GM03348 (cell line): ENCODE results near the gene CTNNA3.

Experiments
- DNase-seq: peaks from one replicate; pipeline ENCODE4 v3.0.0; 2012; ENCODE audit warnings: low spot score

Gene CTNNA3

DNA sequence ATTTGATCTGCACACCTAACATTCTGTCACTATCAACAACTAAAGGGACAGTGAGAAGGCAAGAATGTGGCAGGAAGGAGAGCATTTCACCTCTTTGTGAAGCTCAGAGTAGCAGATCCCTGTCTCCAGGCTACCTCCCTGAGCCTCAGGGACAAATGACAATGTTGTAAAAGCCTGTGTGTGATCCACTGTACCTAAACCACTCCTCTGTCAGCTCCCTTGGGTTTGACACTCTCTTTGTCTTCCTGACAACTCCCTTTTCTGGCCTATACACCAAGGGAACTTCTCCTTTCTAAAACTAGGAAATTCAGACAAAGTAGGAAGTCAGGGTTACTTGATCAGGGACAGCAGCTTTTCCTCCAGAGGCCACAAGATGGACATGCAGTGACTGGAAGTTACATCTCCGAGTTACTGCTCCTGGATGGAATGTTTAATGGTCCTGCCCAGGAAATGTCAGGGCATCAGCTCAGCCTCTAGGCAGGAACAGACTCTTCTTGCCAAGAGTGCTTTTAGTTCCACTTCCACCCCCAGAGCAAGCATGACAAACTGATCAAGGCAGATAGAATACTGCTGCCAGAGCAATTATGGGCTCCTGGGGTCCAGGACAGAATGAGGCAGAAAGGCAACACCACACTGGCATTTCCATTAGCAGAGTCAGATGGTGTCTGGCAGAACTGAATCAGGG, 1784.7 kb downstream of the CTNNA3 start:
- DNase-seq, result no peak

DNA sequence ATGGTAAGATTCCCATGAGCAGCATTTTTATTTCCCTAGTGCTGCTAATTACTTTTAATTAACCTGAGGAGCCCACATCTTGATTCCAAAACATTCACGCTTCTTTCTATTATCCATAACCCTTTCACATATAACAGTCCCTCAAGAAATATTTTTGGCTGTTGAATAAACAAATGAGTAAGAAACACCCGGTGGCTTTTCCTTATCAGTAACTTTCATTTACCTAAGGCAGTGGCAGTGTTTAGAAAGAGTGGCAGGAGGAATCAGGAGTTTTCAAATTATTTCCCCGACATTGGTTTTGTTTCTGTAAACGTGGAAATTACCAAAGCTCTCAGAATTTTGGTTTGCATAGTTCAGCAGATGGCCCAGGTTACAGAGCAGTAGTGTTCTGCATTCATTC, 1785.8 kb downstream of the CTNNA3 start:
- DNase-seq, result no peak

DNA sequence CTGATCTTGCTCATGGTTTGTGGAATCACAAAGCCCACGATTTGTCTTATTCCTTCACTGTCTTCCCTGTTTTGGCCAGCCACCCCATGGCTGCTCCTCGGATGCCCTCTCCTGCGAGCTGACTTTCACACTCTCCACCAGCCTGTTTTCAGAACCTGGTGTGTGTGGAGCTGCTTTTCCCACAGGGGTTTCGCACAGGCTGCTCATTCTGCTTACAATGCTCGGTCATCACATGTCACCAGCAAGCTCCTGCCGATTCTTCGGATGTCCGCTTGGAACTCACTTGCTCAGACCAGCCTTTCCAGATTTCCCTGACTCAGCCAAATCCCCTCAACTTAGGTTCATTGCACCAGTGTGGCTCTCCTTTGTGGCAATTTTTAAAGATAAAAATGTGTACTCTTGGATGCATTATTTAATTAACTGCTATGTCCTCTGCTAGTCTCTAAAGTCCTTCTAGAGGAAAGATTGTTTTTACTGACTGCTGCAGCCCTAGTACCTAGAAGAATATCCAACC, 1788.7 kb downstream of the CTNNA3 start:
- no peak for DNase-seq

DNA sequence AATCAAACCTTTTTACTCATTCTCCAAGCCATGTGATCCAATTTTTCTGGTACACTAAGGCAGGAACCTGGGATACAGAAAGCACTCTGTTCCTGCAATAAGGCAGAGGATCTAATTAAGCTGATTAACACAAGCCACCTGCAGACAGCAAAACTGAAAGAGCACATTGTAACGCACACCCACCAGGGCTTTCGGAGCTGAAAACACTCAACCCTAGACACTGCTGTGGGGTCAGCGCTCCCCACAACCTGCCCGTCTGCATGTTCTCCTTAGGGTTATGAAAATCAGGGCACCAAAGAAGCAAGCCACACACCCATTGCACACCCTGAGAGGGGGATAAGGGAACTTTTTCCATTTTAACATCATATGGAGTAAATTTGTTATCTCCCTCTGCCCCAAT, 1792.4 kb downstream of the CTNNA3 start:
- no peak for DNase-seq

DNA sequence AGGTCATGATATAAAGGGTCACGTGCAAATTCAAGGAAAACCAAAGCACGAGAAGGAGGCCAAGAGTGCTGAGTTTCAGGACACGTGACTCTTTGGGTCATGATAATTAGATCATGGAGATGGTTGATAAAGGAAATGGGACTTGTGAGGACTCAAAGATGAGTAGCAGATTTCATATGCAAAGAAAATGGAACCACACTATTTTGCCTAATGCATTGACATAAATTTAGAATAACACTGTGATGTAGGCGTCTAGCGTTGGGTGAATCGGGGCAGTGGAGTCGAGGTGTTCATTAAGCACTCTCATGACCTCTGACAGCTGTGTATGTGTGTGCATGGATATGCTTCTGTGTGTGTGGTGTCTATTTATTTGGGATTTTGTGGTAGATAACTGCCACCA, 1795.7 kb downstream of the CTNNA3 start:
- no peak for DNase-seq

DNA sequence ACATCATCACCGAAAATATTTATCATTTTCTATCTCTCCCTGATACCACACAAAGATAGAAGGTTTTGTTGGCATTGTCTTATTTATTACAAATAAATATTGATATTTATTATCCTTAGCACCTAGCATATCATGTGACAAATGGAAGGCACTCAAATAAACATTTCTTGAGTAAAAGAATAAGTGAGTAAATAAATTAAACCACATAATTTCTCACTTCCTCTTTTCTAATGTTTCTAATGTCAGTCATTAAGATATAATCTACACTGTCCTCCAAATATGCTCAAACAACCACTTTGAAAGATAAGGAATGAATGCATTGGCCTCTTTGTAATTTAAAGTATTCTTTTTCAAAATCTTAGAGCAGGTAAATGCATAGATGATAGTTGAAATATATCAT, 1797.9 kb downstream of the CTNNA3 start:
- no peak for DNase-seq

DNA sequence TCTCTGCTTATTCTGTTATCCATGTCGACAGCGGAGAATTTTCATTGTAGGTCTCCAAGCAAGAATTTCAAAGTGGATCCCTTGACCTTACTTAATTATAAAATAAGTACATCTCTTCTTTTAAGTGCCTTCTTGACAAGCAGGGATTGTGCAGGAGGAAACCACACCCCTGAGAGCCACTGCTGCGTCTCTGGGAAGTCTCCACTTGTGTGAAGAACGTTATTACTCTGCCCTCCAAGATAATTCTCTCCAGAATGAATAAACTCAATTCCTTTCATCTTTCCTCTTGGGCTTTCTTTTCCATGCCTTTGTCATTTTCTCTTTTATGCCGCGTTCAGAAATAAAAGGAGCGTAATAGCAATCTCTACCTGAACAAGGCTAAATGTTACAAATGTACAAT, 1801.0 kb downstream of the CTNNA3 start:
- no peak for DNase-seq

DNA sequence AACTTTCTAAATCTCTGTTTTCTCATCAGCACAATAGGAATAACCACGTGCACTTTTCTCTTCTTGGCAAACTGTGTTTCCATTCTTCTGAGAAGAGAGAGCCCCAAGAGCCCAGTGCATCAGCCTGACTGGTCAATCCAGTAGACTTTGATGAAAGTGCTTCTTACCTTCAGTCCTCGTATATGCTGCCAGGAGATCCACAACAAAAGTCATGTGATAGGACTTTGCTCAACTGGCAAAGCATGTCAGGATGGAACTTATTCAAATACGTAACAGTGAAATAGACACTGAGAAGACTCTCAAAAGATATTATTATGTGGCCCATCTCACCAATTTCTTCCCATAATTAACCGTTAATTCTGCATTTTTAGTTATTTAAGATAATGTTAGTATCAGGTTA, 1801.6 kb downstream of the CTNNA3 start:
- no peak for DNase-seq

DNA sequence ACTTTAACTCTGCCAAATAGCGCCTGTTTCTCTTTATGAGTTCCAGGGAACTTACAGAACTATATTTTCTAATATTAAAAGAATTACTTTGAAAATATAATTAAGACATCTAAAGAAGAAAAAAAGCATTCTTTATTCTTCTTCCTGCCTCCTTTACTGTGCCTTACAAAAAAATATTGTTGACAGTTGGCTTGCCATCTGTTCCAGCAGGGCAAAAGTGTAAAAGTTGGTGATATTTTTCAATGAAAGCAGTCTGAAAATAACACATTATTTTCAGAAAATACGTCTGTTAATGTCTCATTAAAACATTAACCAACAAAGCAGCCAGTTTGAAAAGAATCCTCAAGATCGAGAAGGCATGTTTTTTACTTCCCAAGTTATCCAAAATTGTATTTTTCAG, 1802.3 kb downstream of the CTNNA3 start:
- DNase-seq, result no peak

DNA sequence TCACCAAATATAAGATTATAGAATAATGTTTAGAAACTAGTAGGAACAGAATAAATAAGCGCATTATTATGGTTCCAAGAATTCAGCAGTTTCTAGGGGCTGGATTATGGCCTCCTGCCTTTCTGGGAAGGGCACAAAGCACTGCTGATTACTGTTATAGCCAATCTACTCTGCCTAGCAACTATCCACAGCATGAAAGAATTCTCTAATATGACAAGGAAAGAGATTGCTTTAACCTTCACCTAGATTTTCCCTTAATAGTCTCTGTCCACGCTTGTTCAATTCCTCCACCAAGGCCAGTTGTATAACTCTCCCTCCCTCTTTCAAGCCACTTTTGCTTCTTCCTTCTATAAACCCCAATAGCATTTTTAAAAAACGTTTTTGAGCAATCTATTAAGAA, 1803.7 kb downstream of the CTNNA3 start:
- DNase-seq, result no peak

DNA sequence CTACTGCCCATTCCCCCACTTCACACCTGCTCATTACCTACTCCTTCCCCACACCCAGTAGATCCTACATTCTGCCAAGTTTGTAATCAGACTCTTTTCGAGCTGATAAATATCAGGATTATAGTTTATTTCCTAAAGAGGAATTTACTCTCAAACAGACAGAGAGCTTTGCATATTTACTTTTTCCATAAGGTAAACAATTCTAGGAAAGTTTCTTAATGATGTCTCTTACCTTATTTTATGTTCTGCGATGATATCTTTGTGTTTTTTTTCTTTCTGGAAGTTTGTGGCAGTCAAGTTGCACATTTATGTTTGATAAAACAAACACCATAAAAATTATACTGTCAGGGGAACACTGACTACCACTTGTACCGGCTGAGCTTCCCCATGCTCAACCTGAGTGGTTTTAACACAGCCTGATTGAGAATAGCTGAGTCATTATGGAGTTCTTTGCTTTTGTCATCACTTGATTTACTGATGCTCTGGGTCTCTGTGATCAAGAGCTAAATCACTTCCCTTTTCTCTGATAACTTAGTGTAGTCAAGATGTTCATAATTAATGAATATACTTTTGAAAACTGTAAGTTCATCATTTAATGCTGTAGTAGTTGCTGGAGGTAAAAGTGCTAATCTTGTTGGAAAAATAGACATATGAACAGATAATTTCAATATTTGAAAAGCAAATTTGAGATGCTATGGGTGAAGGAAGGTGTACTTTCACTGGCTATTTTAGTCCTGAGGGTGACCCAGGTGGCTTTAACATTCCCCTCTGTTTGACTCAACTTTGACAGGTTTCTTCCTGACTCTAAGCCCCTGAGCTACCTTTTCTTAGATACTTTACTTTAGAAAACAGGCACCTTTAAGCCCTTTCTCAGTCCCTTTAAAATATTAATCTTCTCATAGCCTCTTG, 1804.7 kb downstream of the CTNNA3 start:
- no peak for DNase-seq

DNA sequence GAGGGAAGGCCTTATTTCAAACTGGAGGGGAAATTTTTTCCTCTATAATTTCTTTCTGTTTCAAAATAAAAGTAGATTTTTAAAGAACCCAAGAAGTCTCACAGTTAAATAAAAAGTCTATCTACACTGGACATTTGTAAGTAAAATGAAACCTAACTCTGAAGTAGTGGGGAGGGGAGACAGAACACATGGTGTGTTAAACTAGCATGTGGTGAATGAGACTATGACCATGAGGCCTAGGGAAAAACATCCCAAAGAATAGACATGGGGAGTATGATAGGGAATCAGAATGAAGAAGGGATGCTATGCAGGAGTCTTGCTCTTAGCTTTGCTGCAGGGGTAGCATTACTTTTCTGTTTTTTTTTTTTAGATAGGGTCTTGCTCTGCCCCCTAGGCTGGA, 1831.5 kb downstream of the CTNNA3 start:
- no peak for DNase-seq

DNA sequence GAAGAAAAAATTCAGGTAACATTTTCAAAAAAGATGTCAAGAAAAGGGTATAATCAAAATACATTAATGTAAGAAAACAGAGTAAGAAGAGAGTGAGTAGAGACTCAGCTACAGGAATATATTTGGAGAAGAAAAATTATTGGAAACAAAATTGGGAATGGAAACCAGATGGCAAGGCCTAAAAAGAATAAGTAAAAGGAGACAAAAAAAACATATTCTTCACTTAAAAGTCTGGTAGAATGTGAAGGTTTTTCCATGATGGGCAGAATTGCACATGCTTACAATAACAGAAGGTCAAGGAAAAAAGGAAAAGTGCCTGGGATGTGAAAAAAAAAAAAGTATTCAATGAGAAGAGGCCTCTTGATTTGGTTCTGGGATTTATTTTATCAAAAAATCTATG, 1832.0 kb downstream of the CTNNA3 start:
- DNase-seq, result no peak
